Right lobe of liver (tissue), 6 donors: ENCODE measurements around the gene DPYD. TPM values are rescaled to one million over a fixed set of nuclear protein-coding genes. Genes with fewer than 3 reads are reported as not detected.

ENCODE experiments used
- ATAC-seq, 4 donors: fragments of 200-7000 bp; cut with Tn5 transposase; one replicate each; pipeline ENCODE4 v1.9.1; 2020; ENCODE audit warnings: mild to moderate bottlenecking in 4 of 4, moderate library complexity in 4 of 4
- DNase-seq, 3 donors: peaks; one replicate each; pipeline ENCODE4 v3.0.0-alpha.2; 2020
- H3K27ac ChIP-seq, 3 donors: fragments of 200-600 bp; one replicate each; pipeline ENCODE4 v1.8.0; 2022
- H3K27me3 ChIP-seq, 2 donors: fragments of 200-600 bp; one replicate each; pipeline ENCODE4 v1.8.0; 2022
- H3K36me3 ChIP-seq, 4 donors: fragments of 200-600 bp; sonication (generic) in 1 of 4; one replicate each; pipeline versions ENCODE4 v1.5.1 to v1.8.0; 2017 to 2022; ENCODE audit warnings: control low read depth in 1 of 4
- H3K4me1 ChIP-seq, 4 donors: fragments of 200-600 bp; sonication (generic) in 1 of 4; one replicate each; pipeline versions ENCODE4 v1.5.1 to v1.8.0; 2017 to 2022; ENCODE audit warnings: control low read depth in 1 of 4
- H3K4me3 ChIP-seq, 3 donors: fragments of 200-600 bp; one replicate each; pipeline ENCODE4 v1.8.0; 2022
- H3K9me3 ChIP-seq, 4 donors: fragments of 200-600 bp; sonication (generic) in 1 of 4; one replicate each; pipeline versions ENCODE4 v1.5.1 to v1.8.0; 2017 to 2022; ENCODE audit warnings: control low read depth in 1 of 4
- CTCF ChIP-seq, 4 donors: fragments of 200-600 bp in 3 of 4; fragments of 450-650 bp in 1 of 4; IDR thresholded peaks; one replicate each; pipeline versions ENCODE4 v1.5.1 to v1.8.0; 2016 to 2022; ENCODE audit warnings: antibody characterized with exemption in 4 of 4, mild to moderate bottlenecking in 2 of 4
- POLR2A ChIP-seq: fragments of 450-650 bp; IDR thresholded peaks from one replicate; pipeline ENCODE4 v1.6.1; 2017; ENCODE audit warnings: antibody characterized with exemption, mild to moderate bottlenecking
- WGBS: methylation state at CpG from one replicate; pipeline ENCODE4 v1.1.6; 2018; ENCODE audit warnings: low coverage, low lambda C conversion rate; ENCODE audit not compliant: insufficient coverage; ENCODE audit errors: missing lambda C conversion rate; 5-methylcytosine and 5-hydroxymethylcytosine counted together
- intact Hi-C, 2 donors: fragments of 100-400 bp; cut with DNase I; formaldehyde crosslinking; loops; one replicate each; pipeline versions ENCODE4 v1.11.2 to v1.14.1; 2022
- total RNA-seq, 6 experiments: library from RNA; depleted of rRNA in 2 of 6; stranded (reverse); fragments of >200 nt in 2 of 6; fragmentation: NEBNext Ultra II Directional in 3 of 6; extraction: Animal tissue kit (Norgen Biotek cat#: 25700) in 3 of 6; gene quantifications; one replicate each; pipeline versions ENCODE4 v1.1.0 to v1.2.4, GENCODE V29; 2016 to 2023
- donor health status: DM: no; HTN: yes; CAD: no.
- donor health status: DM: no; HTN: no; CAD: no.
- donor health status: DM: no; HTN: no; CAD: no.
- donor health status: DM: no; HTN: yes; CAD: no.
- donor health status: DM: no; HTN: yes; CAD: no.

DPYD gene
- total RNA-seq, 6 experiments from 2014 or later: 25.2 to 74.4 (median 40.0) TPM

DNA sequence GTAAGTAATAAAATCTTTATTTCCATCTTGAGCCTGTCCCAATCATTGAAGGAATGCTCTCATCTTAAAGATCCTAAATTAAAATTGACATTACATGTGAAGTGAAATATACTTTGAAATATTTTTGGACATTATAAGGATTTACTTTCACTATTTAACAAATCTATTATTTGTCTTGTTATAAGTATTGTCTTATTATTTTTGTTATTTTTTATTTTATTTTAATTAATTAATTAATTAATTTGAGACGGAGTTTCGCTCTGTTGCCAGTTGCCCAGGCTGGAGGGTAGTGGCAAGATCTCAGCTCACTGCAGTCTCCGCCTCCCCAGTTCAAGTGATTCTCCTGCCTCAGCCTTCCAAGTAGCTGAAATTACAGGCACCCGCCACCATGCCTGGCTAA is 343.2 kb downstream of the DPYD start:
- TF ChIP-seq POLR2A (no peak), CTCF (IDR thresholded peaks at IDR 0.05) (no peak)
- Histone ChIP-seq H3K36me3 (peaks cover 0 to 13% (median 0%) of the 10 kb centered on the region in 4 donors), H3K27me3 (no peaks in the 10 kb centered on the region), H3K9me3 (no peaks in the 10 kb centered on the region), H3K4me1 (no peaks in the 10 kb centered on the region), H3K4me3 (no peak overlapping the region), H3K27ac (no peak overlapping the region)
- 94% methylated on average over 4 of the region's 4 CpGs for WGBS
- ATAC-seq (no peak), DNase-seq (no peak)
- intact Hi-C loops: no loop called here

DNA sequence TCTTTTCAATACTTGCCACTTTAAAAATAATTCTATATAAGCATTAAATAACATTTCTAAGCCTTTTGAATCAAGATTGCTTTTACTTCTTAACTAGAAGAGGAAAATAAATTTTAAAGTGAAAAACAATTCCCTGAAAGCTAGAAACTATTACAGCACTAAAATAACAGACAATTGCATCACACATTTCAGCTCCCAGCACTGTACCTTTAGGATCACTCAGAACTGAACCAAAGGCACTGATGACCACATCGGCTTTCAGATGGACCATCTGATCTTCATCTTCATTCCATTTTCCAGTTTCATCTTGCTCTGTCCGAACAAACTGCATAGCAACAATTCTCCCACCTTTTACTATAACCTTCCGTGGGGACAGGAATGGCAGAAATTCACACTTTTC is 347.3 kb downstream of the DPYD start:
- no peak for TF ChIP-seq POLR2A
- TF ChIP-seq CTCF (IDR thresholded peaks at IDR 0.05): no peak
- DNase-seq (no peak), ATAC-seq (no peak)
- intact Hi-C loops: no loop called here
- Histone ChIP-seq H3K4me1 (no peaks in the 10 kb centered on the region), H3K4me3 (no peak overlapping the region), H3K36me3 (peaks cover 0 to 23% (median 2%) of the 10 kb centered on the region in 4 donors), H3K9me3 (no peaks in the 10 kb centered on the region), H3K27me3 (no peaks in the 10 kb centered on the region), H3K27ac (no peak overlapping the region)
- 96% methylated on average over 3 of the region's 3 CpGs for WGBS

- intact Hi-C loops: no loop called here
- Histone ChIP-seq H3K9me3 (no peaks in the 10 kb centered on the region), H3K36me3 (peaks cover 0 to 23% (median 4%) of the 10 kb centered on the region in 4 donors), H3K27ac (no peak overlapping the region), H3K27me3 (no peaks in the 10 kb centered on the region), H3K4me1 (no peaks in the 10 kb centered on the region), H3K4me3 (no peak overlapping the region)
- DNase-seq (no peak), ATAC-seq (no peak)
- WGBS: 92% methylated on average over 1 of the region's 1 CpG
- TF ChIP-seq POLR2A (no peak), CTCF (IDR thresholded peaks at IDR 0.05) (no peak)
Measured at GRCh38 chr1:97572561-97572960, 348.3 kb downstream of the DPYD start.

- Histone ChIP-seq H3K27ac (no peak overlapping the region), H3K4me3 (no peak overlapping the region), H3K27me3 (no peaks in the 10 kb centered on the region), H3K9me3 (no peaks in the 10 kb centered on the region), H3K4me1 (no peaks in the 10 kb centered on the region), H3K36me3 (peaks cover 0 to 23% (median 4%) of the 10 kb centered on the region in 4 donors)
- TF ChIP-seq CTCF (IDR thresholded peaks at IDR 0.05) (no peak), POLR2A (no peak)
- DNase-seq (no peak), ATAC-seq (no peak)
- 100% methylated on average over 1 of the region's 1 CpG for WGBS
- intact Hi-C loops: no loop called here
Measured at GRCh38 chr1:97571760-97572159, 349.1 kb downstream of the DPYD start.

DNA sequence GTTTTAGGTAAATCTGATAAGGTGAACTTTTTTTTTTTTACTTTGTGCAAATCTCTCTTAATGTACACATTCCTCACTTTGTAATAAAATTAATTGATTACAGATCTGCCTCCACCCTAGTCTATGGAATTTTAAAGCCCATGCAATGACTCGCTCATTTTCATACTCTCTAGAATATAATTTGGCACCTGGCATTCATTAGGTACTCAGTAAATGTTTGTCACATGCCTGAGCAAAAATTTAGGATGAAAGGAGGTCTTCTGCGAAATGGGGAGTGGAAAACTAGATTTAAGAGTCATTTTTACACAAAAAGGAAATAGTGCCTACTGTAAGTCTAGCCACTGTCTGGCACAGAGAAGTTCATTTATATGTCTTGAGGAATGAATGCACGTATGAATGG is 350.1 kb downstream of the DPYD start:
- ATAC-seq (no peak), DNase-seq (no peak)
- Histone ChIP-seq H3K27me3 (no peaks in the 10 kb centered on the region), H3K9me3 (no peaks in the 10 kb centered on the region), H3K27ac (no peak overlapping the region), H3K4me3 (no peak overlapping the region), H3K4me1 (no peaks in the 10 kb centered on the region), H3K36me3 (peaks cover 0 to 23% (median 4%) of the 10 kb centered on the region in 4 donors)
- no peak for TF ChIP-seq POLR2A
- no peak for TF ChIP-seq CTCF (IDR thresholded peaks at IDR 0.05)
- intact Hi-C loops: no loop called here
- WGBS: 96% methylated on average over 3 of the region's 3 CpGs
